ENCODE data around the gene RGS7BP. TPM values are rescaled to one million over a fixed set of nuclear protein-coding genes. Genes with fewer than 3 reads are reported as not detected.

The RGS7BP gene
- total and polyA plus RNA-seq, 4 donors = 0.04 to 3.3 (median 1.4) TPM

GRCh38 chr5:64606926-64607325, 101.1 kb downstream of the RGS7BP start:
- 96 to 97% methylated on average over 1 of the region's 1 CpG for WGBS, 2 donors
- H3K9ac ChIP-seq (ENCODE audit: insufficient read depth in 1 of 2, low read length in 2 of 2) = no peak overlapping the region
- no peaks in the 10 kb centered on the region for H3K36me3 ChIP-seq (ENCODE audit: control insufficient read depth in 4 of 4, insufficient read depth in 4 of 4, low read length in 4 of 4)
- DNase-seq (no peak), ATAC-seq (ENCODE audit: insufficient read depth, low FRiP score) (no peak)
- no peak overlapping the region for H3K4me3 ChIP-seq
- TF ChIP-seq CTCF (IDR thresholded peaks at IDR 0.05; ENCODE audit: control extremely low read depth, extremely low read depth) = no peak
- peaks cover 0 to 14% (median 0%) of the 10 kb centered on the region in 5 donors for H3K4me1 ChIP-seq (ENCODE audit: control insufficient read depth in 5 of 5, insufficient read depth in 5 of 5, low read length in 5 of 5)
- H3K27me3 ChIP-seq (ENCODE audit: control insufficient read depth in 3 of 3, insufficient read depth in 3 of 3, low read length in 2 of 3) = no peaks in the 10 kb centered on the region
- no peak overlapping the region for H3K27ac ChIP-seq (ENCODE audit: low read depth in 1 of 2, low read length in 1 of 2)
- H3K9me3 ChIP-seq (ENCODE audit: control insufficient read depth in 4 of 4, insufficient read depth in 3 of 4, low read length in 3 of 4) = no peaks in the 10 kb centered on the region

GRCh38 chr5:64612344-64612961, 106.6 kb downstream of the RGS7BP start:
- no peak overlapping the region for H3K9ac ChIP-seq (ENCODE audit: insufficient read depth in 1 of 2, low read length in 2 of 2)
- H3K9me3 ChIP-seq (ENCODE audit: control insufficient read depth in 4 of 4, insufficient read depth in 3 of 4, low read length in 3 of 4) = no peaks in the 10 kb centered on the region
- WGBS, 2 donors = 18 to 21% methylated on average over 5 of the region's 5 CpGs
- H3K27me3 ChIP-seq (ENCODE audit: control insufficient read depth in 3 of 3, insufficient read depth in 3 of 3, low read length in 2 of 3) = peaks cover 0 to 3% (median 0%) of the 10 kb centered on the region in 3 donors
- peak; percentile 53 for TF ChIP-seq CTCF (IDR thresholded peaks at IDR 0.05; ENCODE audit: control extremely low read depth, extremely low read depth)
- H3K27ac ChIP-seq (ENCODE audit: low read depth in 1 of 2, low read length in 1 of 2) = no peak overlapping the region
- DNase-seq (peak; percentile 65 to 91 (median 82)), ATAC-seq (ENCODE audit: insufficient read depth, low FRiP score) (peak; percentile 53)
- H3K36me3 ChIP-seq (ENCODE audit: control insufficient read depth in 4 of 4, insufficient read depth in 4 of 4, low read length in 4 of 4) = no peaks in the 10 kb centered on the region
- no peak overlapping the region for H3K4me3 ChIP-seq
- H3K4me1 ChIP-seq (ENCODE audit: control insufficient read depth in 5 of 5, insufficient read depth in 5 of 5, low read length in 5 of 5) = no peaks in the 10 kb centered on the region

- H3K4me1 ChIP-seq (ENCODE audit: control insufficient read depth in 5 of 5, insufficient read depth in 5 of 5, low read length in 5 of 5) = peaks cover 0 to 4% (median 0%) of the 10 kb centered on the region in 5 donors
- no peak overlapping the region for H3K4me3 ChIP-seq
- peaks cover 0 to 3% (median 0%) of the 10 kb centered on the region in 3 donors for H3K27me3 ChIP-seq (ENCODE audit: control insufficient read depth in 3 of 3, insufficient read depth in 3 of 3, low read length in 2 of 3)
- no peak overlapping the region for H3K9ac ChIP-seq (ENCODE audit: insufficient read depth in 1 of 2, low read length in 2 of 2)
- DNase-seq (no peak), ATAC-seq (ENCODE audit: insufficient read depth, low FRiP score) (no peak)
- no peaks in the 10 kb centered on the region for H3K36me3 ChIP-seq (ENCODE audit: control insufficient read depth in 4 of 4, insufficient read depth in 4 of 4, low read length in 4 of 4)
- no peaks in the 10 kb centered on the region for H3K9me3 ChIP-seq (ENCODE audit: control insufficient read depth in 4 of 4, insufficient read depth in 3 of 4, low read length in 3 of 4)
- no peak overlapping the region for H3K27ac ChIP-seq (ENCODE audit: low read depth in 1 of 2, low read length in 1 of 2)
- WGBS, 2 donors = 67 to 74% methylated on average over 3 of the region's 3 CpGs
- TF ChIP-seq CTCF (IDR thresholded peaks at IDR 0.05; ENCODE audit: control extremely low read depth, extremely low read depth) = no peak
These were observed 110.1 kb downstream of the RGS7BP start for GRCh38 chr5:64615895-64616294.

GRCh38 chr5:64619609-64620008, 113.8 kb downstream of the RGS7BP start:
- WGBS, 2 donors = 91 to 93% methylated on average over 3 of the region's 3 CpGs
- Histone ChIP-seq H3K27ac (ENCODE audit: low read depth in 1 of 2, low read length in 1 of 2) (no peak overlapping the region), H3K27me3 (ENCODE audit: control insufficient read depth in 3 of 3, insufficient read depth in 3 of 3, low read length in 2 of 3) (peaks cover 0 to 3% (median 0%) of the 10 kb centered on the region in 3 donors), H3K9me3 (ENCODE audit: control insufficient read depth in 4 of 4, insufficient read depth in 3 of 4, low read length in 3 of 4) (no peaks in the 10 kb centered on the region), H3K4me1 (ENCODE audit: control insufficient read depth in 5 of 5, insufficient read depth in 5 of 5, low read length in 5 of 5) (peaks cover 0 to 9% (median 0%) of the 10 kb centered on the region in 5 donors), H3K9ac (ENCODE audit: insufficient read depth in 1 of 2, low read length in 2 of 2) (no peak overlapping the region), H3K36me3 (ENCODE audit: control insufficient read depth in 4 of 4, insufficient read depth in 4 of 4, low read length in 4 of 4) (no peaks in the 10 kb centered on the region), H3K4me3 (no peak overlapping the region)
- ATAC-seq (ENCODE audit: insufficient read depth, low FRiP score) (no peak), DNase-seq (no peak)
- TF ChIP-seq CTCF (IDR thresholded peaks at IDR 0.05; ENCODE audit: control extremely low read depth, extremely low read depth) = no peak
